DMS 273 treated with DMSO at 0.1 percent for 48 hours (cell line): ENCODE measurements around the gene HAO2.
"Not testable (repeated sequence)": the region's sequence is repeated elsewhere in the genome, so short reads cannot be mapped to it uniquely, and the experiment has no call there.

Experiments
- DNase-seq: peaks from one replicate; lab custom pipeline; 2025; lab: John Stamatoyannopoulos, UW

Gene HAO2

DNA sequence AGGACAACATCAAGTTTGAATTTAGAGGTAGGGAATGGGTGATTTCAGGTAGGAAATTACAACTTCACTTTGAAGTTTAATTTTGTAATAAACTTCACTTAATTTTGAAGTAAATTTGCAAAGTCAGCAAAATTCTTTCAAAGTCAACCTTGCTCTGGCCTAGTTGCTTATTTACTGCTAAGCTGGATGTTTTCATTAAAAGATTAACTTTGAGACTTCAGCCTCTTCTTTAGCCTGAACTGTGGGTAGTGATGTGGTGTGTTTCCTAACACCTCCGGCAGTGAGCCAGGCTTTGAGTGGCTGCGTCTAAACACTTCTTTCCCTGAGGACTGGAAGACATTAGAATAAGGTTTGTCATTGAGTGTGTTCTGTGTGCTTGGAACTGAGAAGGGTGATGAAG, at the start of gene HAO2:
Gene HAO2, plus strand, starts transcription at position 232 of the 400 bp plus-strand sequence. CDS start 12,301 bp downstream, outside the sequence.
- DNase-seq: no peak

DNA sequence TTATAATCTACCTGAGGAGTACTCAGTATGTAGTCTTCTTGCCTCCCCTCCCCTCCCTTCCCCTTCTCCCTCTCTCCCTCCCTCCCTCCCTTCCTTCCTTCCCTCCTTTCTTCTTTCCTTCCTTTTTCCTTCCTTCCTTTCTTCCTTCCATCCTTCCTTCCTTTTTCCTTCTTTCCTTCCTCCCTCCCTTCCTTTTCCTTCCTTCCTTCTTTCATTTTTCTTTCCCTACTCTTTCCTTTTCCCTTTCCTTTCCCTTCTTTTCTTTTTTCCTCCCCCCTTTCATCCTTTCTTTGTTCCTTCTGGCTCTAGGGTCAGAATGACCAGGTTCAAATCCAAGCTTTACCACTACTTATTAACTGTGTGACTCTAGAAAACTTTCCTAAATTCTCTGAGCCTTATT, 48.5 kb upstream of the HAO2 start:
- no peak for DNase-seq

GRCh38 chr1:119321666-119322419, 46.7 kb upstream of the HAO2 start:
- DNase-seq: peak; percentile 43

DNA sequence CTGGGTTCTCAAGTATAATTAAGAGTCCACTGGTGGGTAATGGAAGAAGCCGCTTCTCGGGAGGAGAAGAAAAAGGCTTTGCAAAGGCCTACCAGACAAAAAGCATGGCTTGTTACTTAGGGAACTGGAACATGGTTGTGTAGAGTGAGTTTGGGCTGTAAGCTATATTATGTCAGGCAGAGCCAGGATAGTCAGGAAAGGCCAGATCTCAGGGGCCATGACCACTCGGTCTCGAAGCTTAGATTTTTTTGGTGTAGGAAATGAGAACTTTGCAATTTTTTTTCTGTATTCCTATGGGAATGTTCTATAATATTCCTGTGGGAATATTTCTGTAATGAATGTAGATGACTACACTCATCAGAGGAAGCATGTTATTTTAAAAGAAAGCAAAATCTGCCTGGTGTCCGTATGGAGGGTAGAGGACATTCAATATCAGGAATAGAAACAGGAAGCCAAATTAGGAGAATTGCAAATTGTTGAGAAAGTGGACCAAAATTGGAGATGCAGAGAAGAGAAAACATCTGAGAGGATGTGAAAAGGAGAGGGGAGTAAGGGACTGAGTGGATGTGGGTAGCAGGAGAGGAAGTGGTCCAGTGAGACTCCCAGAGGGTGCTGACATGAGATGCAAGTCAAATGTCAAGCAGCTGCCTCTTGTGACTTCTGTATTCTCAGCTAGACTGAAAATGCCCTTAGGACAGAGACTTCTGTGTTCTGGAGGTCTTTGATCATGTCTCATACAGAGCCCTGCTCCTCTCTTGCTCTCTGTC, 45.2 kb upstream of the HAO2 start:
- DNase-seq: no peak

- no peak for DNase-seq
These were observed 44.4 kb upstream of the HAO2 start for GRCh38 chr1:119324198-119324597.

DNA sequence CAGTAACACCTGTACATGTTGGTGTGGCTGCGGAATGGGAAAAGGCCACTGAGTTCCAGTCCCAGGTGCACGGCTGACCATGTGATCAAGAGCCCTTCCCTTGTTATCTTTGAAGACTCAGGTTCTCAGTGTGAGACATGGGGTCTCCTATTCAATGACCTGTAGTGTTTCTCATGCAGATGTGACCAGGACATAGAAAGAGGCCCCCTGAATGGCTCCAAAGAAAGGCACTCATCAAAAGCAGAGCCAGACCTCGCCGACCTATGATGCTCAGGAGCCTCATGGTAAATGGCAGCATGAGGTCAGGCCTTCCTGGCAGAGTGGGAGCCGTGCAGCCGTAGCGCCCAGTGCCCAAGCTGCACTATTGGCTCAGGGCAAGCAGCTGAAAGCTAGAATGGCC, 42.3 kb upstream of the HAO2 start:
- DNase-seq: no peak

DNA sequence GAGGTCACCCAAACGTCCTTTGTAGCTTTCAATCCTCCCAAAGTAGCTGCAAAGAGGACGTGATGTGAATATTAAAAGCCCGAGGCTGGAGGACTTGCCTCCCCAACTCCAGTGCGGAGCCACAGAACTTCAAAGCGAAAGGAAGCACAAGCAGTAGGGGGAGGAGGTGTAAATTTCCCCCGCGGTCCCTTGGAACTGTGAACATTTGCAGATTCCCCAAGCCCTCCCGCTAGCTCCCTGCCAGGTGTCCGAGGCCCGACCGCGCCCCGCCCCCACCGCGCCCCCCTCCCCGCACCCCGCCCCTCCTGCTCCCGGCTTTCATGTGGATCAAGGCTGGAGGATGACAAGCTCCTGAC, 41.5 kb upstream of the HAO2 start:
- no peak for DNase-seq

GRCh38 chr1:119327450-119328155, 41.0 kb upstream of the HAO2 start:
- DNase-seq: peak; percentile 6

DNA sequence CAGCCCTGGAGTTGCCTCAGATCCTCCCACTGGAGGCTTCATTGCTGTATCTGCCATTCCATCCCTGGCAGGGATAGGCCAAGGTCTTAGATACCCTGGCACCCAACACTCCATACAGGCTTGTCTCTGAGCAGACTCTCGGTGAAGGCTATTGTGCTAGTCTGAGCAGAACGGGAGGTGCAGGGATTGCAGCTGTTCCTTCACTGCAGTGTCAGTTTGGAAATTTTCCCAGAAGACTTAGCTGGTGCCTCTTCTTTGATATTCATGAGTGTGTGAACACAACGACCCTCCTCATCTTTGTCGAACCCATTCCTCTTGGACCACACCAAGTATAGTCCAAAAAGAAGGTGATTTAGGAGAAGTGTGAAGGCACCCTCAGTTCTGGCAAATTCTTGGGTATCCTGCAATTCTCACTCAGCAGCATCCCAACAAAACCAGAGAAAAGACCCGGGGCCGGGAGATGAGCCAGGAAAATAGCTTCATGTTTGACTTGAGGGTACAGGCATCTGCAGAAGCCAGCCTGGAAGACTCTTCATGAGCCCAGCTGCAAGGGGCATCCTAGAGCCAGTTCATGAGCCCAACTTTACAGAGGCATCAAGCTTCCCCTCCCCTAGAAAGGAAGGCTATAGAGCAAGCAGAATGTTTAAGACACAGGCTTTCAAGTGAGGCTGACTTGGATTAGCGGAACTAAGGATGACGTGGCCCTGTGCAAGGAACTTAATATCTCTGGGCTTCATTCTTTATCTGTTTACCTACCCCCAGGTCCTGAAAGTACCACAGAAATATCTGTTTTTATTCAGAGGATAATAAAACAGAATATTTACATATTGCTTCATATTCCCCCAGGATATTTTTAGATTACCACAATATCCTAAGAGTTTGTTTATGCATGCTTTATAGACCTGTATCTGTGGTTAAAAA, 38.8 kb upstream of the HAO2 start:
- DNase-seq: no peak

DNA sequence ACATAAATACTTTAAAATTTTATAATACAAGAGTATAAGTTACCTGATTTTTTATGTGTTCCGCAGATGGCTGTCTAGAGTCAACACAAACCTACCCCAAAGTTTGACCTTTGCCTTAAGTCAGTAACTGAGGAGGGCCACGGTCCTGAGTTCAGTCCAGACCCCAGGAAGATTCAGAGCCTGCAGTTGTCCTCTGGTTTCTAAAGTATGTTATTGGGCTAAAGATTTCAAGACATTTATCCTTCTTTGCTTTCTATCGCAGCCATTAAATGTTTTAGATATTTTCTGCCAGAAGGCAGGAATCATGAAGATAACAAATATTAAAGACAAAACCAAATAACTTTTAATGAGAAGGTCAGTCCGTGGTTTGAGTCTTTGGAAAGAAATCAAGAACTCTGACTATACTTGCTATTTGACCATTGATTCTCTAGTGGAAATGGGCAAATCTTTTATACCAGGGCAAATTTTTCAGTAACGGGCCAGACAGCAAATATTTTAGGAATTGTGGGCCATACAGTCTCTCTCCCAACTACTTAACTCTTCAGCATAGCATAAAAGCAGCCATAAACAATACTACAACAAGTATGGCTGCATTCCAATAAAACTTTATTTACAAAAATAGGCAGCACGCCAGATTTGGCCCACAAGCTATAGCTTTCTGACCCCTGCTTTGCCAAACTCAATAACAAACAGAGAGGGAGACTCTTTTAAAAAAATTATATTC, 38.0 kb upstream of the HAO2 start:
- DNase-seq: no peak

DNA sequence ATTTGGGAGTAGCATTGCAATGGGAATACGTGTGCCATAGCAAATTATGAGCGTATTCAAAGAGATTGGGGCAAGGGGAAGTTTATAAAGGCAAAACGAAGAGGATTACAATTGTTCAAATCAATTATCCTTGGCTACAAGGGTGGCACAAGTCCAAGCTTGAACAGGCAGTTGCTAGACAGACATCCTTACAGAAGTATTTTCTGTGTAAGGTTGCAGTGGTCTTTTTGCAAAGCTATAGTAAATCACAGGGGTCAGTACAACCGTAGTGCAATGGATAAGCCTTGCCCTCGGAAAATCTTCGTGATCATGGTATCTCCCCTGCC, 37.4 kb upstream of the HAO2 start:
- no peak for DNase-seq

GRCh38 chr1:119331915-119332314, 36.7 kb upstream of the HAO2 start:
- no peak for DNase-seq

DNA sequence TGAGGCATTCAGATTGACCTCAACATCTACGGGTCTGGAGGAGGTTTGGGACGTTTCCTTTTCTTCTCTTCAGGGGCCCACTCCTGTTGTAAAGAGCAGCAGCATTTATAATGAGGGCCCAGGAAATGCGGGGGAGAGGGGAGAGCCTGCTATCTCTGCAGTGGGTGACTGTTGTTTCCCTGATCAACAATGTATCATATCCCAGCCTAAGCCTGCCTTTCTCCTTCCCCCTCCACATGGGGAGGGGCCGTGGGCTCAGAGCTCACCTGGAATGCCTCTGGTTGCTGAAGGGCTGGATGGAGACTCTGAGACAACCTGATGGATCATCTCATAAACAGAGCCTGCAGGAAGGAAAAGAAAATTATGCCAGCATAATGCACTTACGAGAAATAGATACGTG, 36.0 kb upstream of the HAO2 start:
- no peak for DNase-seq

DNA sequence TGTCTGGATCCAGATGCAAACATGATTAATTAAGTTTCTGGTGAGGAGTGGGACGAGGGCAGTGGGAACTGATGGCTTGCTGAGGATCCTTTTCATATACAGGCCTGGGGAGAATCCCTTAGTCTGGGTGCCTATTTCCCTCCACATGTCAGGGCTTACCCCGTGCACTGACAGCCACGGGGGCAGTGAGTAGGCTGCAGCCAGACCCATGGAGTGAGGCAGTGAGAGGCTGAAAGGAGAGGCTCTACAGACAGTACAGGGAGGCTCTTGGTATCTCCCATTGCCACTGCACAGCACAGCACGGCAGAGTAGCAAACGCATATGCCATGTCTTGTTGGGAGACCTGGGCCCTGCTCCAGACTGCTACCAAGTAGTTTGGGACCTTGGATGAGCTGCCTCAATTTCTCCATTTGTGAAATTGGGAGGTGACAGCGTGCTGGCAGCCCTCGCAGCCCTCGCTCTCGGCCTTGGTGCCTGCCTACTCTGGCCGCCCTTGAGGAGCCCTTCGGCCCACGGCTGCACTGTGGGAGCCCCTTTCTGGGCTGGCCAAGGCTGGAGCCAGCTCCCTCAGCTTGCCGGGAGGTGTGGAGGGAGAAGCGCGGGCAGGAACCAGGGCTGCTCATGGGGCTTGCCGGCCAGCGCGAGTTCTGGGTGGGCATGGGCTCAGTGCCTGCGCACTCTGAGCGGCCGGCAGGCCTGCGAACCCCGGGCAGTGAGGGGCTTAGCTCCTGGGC, 35.3 kb upstream of the HAO2 start:
- DNase-seq: no peak

- DNase-seq: not testable (repeated sequence)
These were observed 34.7 kb upstream of the HAO2 start for GRCh38 chr1:119333897-119334250.

DNA sequence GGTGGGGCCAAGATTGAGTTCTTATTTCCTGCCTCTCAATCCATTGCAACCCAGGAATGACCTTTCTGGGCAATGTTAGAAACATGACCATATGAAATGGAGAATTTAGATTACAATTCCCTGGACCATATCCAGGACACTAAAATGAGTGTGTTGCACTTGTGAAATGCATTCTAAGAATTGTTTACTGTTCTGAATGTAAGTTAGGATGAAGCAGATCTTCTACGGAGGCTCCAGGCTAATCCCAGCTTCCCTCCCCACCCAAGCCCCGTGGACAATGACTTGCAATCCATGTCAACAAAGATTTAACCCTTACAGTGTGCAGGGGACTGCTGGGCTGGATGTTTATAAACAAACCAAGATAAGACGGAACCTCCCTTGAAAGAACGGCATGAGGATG, 31.7 kb upstream of the HAO2 start:
- DNase-seq: no peak

DNA sequence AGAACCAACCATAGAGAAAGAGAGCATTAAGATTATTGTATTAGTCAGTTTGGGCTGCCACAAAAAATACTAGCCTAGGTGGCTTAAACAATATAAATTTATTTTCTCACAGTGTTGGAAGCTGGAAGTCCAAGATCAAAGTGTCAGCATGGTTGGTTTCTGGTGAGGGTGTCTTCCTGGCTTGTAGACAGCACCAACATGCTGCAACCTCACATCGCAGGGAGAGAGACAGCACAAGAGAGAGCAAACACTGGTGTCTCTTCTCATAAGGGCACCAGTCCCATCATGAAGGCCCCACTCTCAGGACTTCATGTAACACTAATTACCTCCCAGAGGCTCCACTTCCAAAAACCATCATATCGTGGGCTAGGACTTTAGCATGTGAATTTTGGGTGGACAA, 30.6 kb upstream of the HAO2 start:
- no peak for DNase-seq

DNA sequence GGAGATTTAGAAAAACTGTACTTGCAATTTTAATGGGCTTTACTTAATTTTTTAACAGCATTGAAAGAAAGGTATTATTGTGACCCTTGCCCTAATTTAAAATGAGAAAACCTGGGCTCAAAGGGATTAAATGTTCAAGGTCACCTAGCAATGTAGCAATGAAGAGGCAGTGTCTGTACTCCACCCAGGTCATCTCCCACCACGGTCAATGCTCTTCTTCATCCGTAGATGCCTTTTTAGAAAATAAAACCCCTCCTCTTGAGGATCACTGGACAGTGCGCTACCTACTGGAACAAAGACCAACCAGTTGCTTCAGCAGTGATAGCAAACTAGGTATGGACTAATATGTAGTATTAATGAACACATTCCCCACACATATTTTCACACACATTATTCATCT, 29.8 kb upstream of the HAO2 start:
- no peak for DNase-seq

DNA sequence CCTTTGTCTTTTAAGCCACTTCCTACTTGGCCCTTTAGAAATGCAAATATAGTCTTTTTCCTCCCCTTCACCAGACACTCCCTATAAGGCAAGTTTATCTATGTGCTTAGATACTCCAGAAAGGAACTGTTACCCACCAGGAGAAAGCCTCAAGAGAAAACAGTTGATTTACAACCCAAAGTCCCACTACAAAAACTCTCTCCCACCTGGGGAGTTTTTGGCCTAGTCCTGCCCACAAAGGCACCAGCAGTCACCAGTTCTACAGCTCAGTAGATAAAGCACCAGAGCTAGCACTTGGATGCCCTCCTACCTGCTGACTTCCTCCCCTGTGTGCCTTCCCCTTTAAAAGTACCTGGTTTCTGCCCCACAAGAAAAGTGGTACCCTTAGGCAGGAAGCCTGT, 27.7 kb upstream of the HAO2 start:
- DNase-seq: no peak

GRCh38 chr1:119341372-119341947, 27.1 kb upstream of the HAO2 start:
- DNase-seq: no peak
